ENCODE results near the gene DCXR.
A peak's percentile ranks its signal among the peaks of the same experiment; 100 is the strongest.

The DCXR gene

DNA sequence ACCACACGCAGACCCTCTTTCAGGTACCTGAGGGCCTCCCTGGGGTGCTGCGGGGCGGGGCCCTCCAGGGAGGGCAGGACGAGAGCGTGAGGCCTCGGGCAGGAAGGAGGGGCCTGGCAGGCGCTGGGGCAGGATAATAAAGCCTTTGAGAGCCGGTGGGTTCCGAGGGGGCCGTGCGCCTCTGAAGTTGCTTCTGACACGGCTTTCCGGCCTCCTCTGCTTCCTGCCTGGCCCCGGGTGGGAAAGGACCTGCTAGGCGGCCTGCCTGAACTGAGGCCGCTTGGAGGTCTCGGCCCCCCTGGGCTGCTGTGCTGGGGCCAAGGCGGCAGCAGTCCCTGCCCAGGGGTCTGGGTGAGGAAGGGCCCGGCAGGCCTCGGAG lies 25.2 kb downstream of the DCXR start:
- DNase-seq (ENCODE audit: low read depth, low spot score): no peak

DNA sequence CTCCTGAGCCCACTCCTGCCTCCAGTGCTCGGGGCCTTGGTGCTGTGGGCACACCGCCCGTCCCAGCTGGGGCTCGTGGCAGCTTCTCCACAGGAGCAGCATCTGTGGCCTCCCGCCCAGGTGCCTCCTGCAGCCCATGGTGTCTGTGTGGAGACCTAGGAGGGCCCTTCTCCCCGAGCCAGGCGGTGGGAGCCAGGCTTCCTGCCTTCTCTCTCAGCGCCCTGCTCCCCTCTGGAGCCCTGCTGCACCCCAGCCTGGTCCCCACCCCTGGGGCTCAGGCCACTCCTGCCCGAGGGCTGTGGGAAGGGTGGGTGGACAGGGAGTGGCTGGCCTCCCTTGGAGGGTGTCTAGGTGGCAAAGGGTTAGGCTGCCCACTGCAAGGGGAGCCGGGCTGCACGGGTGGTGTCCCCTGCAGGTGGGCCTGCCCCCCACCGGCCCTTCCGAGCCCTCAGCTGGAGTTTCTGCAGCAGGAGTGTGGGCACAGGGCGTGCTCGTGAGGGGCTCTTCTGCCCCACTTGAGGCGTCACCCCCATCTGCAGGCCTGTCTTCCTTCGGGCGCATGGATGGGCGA lies 25.8 kb downstream of the DCXR start:
- DNase-seq (ENCODE audit: low read depth, low spot score): no peak

DNA sequence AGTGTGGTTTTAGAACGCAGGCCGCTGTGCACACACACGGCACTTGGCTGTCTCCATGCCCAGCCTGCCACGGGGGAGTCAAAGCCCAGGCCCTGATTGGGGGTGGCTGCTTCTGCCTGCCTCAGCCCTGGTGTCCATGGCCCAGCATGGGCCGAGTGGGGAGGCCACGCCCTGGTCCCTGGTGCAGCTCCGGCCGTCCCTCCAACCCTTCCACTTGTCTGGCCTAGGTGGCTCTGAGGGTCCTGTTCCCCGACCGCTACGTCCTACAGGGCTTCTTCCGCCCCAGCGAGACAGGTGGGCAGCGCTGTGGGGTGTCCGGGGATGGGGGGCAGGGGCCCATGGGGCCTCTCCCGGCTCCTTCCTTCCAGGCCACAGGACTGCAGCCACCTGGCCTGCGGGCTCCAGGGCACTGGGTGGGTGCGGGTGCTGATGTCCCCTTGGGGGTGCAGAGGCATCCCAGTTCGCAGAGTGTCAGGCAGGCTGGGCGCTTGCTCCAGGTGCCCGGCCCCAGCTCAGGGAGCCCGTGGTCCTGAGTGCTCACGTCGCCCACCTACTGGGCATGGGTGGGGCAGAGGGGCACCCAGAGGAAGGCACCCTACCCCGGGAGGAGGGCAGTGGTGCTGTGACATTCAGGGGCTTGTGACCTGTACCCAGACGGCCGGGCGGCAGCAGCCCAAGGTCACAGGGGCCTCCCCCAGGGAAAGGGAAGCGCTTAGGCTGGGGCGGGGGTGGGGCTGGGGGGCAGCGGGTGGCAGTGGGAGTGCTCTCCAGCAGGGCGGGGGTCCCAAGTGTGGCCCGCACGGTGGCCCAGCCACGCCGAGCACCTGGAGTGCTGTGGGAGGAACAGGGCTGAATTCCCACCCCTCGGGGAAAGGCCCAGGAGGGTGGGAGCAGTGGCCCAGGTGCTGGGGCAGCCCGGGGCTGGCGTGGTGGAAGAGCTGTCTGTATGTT lies 26.6 kb downstream of the DCXR start:
- DNase-seq (ENCODE audit: low read depth, low spot score): no peak

GRCh38 chr17:82009413-82009812 lies 28.1 kb downstream of the DCXR start:
- no peak for DNase-seq (ENCODE audit: low read depth, low spot score)

DNA sequence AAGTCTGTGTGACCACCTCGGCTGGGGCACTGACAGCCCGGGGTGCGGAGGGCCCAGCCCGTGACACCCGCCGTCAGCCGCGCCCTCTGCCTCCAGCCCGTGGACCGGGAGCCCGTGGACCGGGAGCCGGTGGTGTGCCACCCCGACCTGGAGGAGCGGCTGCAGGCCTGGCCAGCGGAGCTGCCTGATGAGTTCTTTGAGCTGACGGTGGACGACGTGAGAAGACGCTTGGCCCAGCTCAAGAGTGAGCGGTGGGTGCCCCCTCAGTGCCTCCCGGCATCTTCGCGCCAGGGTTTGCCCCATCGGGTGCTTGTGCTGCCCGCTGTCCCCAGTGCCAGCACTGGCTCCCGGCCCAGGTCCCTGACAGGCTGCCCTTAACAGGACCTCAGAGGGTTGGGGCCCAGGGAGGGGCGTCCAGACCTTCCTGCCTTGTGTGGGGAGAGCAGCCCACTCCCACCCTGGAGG lies 28.5 kb downstream of the DCXR start:
- DNase-seq (ENCODE audit: low read depth, low spot score): no peak

DNA sequence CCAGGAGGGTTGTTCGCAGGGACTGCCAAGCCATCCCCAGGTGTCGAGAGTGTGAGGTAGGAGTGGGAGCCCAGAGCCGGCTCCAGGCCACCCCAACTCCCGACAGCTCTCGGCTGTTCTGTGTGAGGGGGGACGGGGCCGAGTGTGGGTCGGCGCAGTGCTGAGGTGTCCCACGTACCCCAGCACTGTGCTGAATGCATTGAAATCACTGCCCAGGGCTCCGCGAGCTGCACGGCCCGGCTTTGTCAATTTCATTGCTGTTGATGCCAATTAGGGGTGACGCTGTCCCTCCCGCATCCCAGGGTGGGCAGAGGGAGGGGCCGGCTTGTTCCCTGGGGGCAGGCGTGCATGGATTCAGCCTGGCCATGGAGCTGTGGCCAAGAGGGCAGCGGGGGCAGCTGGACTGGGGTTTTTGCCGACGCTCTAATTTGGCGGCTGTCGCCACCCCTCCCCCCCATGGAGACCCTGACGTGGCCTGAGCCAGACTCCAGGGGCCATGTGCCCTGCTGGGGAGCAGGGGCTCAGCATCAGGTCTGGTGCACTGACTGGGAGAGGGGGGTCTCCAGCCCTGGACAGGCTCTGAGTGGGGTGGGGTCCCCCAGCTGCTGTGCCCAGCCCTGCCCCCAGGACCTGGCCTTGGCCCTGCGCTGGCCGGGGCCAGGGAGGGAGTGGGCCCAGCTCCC lies 29.1 kb downstream of the DCXR start:
- no peak for DNase-seq (ENCODE audit: low read depth, low spot score)

DNA sequence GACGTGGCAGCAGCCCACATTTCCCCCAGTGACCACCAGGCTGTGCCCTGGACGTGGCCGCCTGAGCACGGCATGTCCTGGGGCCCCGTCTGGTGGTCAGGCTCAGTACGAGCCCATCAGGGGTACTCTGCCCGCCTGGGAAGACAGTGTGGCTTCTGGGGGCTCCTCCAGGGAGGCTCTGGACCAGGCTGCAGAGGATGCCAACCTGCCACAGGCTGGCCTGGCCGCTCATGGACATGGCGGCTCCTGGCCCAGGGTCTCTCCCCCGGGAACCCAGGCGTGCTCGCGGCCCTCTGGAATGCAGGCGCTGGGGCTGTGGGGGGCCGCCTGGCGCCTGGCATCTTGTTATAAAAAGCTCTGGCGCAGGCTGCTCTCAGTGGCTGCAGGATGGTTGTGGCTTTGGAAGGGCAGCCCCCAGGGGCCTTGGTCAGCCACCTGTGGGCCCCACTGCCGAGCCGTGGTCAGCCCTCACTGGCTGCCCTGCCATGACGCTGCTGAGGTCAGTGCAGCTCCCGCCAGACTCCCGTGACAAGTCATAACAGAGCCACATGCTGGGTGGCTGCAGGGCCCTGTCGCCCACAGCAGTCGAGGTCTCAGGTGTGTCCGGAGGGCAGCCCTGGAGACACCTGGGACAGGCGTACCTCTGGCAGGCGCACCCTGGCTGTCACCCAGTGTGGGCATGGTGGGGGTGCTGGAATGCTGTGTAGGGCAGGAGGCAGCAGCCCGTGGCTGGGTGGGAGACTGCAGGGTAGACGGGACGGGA lies 29.8 kb downstream of the DCXR start:
- DNase-seq (ENCODE audit: low read depth, low spot score): no peak

DNA sequence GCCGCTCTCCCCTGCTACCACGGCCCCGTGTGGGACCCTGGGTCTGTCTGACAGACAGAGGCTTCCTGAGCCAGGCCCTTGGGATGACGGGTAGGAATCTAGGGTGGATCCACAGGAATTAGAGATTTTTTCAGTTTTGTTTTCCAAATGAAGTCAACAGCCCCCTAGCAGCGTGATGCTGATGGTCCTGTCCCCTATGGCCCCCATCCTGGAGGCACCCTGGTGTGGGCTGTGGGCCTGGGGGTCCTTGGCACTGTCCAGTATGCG lies 30.3 kb downstream of the DCXR start:
- DNase-seq (ENCODE audit: low read depth, low spot score): no peak

DNA sequence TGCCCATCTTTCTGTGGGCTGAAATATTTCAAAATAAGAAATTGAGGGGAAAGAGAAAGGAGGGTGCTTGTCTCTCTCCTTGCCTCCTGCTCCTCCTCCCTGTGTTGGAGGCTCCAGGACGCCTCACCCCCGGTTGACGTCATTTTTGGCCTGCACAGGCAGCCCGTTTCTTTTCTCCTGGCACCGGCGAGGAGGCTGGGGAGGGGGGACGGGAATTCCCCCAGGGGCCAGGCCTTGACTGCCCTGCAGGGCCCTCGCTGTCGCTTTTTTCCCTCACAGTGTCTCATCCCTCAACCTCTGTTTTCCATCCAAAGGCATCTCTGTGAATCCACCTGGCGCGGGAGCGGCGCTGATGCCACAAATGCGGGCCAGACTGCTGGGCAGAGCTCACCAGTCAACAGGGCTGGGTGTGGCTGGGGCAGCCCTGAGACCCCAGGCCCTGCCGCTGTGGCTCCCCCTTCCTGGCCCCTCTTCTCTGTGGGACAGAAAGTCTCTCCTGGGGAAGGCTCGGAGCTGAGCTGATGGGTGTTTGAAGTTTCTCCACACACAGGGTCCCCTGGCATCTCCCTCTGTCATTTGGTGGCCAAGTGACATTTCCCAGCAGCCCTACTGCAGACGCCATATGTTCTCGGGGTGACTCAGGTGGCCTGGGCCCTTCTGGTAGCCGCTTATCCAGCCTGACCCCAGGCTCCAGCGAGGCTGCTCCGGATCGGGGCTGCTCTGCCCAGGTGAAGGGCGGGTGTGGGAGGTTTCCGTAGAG lies 30.8 kb downstream of the DCXR start:
- no peak for DNase-seq (ENCODE audit: low read depth, low spot score)

- DNase-seq (ENCODE audit: low read depth, low spot score): no peak
Measured at GRCh38 chr17:82005701-82006348, 31.7 kb downstream of the DCXR start.

- no peak for DNase-seq (ENCODE audit: low read depth, low spot score)
Measured at GRCh38 chr17:82004517-82005455, 32.7 kb downstream of the DCXR start.

DNA sequence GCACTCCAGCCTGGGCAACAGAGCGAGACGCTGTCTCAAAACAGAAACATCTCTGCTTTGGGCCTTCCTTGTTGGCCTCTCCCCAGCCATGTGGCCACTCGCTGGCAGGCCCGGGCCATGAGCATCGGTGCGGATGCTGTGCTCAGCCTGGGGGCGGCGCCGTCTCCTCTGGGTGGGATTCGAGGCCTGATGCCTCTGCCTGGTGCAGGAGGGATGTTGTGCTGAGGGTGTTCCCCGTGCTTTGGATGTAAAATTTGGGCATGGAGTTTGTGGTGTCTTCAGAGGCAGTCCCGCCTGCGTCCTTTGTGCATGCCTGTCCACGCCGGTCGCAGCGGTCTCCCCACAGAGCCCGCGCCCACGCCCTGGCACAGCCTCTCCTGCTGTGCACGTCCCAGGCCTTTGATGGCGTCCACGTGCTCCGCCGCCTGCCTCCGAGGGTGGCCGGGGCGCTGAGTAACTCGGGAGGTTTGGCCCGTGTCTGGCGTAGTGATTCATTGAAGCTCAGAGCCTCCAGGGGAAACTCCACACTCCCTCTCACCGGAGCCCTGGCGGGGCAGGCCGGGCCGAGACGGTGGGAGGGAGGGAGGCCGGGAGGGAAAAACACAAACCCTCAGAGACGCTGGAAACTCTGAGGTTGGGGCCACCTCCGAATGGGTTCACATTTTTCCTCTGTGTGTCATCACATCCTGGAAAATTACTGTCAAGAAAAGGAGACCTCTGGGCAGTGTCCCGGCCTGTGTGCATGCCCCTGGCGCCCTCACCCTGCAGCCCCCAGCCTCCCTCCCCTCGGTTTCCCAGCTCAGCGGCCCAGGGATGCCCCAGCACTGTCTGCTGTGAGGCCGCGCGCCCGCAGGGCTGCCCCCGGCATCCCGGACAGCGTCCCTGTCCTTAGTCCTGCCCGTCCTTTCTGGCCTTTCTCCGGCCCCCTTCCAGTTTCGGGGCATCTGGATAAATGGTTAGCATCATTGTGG lies 33.8 kb downstream of the DCXR start:
- DNase-seq (ENCODE audit: low read depth, low spot score): peak; percentile 50

DNA sequence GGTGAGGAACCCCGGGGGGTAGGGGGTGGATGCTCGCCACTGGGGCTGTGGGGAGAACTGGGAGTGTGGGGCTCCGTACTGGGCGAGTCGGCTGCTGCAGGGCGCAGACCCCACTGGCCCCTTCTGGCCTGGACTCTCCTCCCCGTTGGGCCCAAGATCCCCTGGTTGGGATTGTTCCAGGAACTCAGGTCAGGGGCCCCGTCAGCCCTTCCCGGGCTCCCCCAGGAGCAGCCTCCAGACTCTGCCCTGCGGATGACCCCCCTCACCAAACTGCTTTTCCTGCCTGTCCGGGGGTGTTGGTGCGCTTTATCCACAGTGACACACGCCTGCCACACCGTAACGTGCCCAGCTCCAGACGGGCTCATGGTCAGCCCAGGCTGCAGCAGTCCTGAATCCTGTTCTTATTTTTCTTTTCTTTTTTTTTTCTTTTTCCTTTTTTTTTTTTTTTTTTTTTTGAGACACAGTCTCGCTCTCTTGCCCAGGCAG lies 35.9 kb downstream of the DCXR start:
- DNase-seq (ENCODE audit: low read depth, low spot score): no peak

DNA sequence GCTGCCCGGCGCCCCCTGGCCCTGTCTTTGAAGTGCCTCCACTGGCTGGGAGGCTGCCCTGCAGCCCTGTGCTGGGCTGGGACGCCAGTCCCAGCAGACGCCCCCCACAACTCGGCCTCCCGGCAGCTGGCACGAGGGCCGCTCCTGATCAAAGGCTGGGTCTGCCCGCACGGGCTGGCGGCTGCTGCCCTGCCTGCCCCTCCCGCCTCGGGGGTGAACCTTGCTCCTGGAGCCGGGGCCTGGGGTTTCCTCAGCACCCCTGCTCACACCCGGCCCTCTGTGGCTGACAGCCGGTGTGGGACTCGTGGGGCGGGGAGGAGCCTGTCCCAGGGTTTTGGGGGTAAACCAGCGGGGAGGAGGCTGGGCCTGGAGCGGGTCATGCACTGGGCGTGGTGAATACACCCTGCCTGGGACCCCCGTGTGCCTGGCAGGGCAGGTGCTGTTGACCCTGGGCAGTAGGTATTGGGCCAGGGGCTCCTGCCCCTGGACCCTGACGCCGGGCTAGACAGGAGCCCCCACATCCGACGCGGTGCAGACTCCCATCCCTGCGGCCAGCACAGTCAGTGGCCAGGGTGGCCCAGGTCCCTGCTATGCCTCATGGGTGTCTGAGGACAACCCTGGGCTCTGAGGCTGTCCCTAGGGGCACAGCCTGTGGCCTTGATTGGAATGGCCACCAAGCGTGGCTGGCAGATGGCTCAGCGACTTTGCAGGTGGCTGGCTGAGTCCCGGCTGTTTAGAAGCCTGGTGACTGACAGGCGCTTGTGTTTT lies 36.5 kb downstream of the DCXR start:
- DNase-seq (ENCODE audit: low read depth, low spot score): no peak

- DNase-seq (ENCODE audit: low read depth, low spot score): no peak
Measured at GRCh38 chr17:81999976-82000802, 37.3 kb downstream of the DCXR start.

DNA sequence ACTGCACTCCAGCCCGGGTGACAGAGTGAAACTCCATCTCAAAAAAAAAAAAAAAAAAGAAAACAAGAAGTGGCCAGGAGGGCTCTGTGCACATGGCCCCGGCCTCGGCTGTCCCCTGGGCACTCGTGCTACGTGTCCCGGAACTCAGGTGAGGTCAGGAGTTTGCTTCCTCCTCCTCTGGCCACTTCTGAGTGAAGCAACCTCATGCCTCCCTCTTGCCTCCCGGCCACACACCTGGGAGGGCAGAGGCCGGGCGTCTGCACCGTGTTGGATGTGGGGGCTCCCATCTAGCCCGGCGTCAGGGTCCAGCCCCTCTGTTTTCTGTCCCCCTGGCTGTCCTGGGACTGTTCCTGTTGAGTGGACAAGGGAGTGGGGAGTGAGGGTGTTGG lies 37.9 kb downstream of the DCXR start:
- no peak for DNase-seq (ENCODE audit: low read depth, low spot score)

All from brain pericyte (primary cell).